Measurements from ENCODE around the gene ZNF683.

GRCh38 chr1:26337206-26337535, 35.4 kb downstream of the ZNF683 start:
- TF ChIP-seq CTCF (IDR thresholded peaks at IDR 0.05; ENCODE audit: low read depth, low read length) (no peak), POLR2A (IDR thresholded peaks at IDR 0.05; ENCODE audit: extremely low read depth, insufficient read length) (no peak), MYC (IDR thresholded peaks at IDR 0.05; ENCODE audit: low read depth, low read length) (no peak)

Data from NB4 (cell line).